Breast epithelium (tissue), 4 donors: Measurements from ENCODE around the gene ROPN1L. TPM values are rescaled to one million over a fixed set of nuclear protein-coding genes. Genes with fewer than 3 reads are reported as not detected.

ENCODE experiments used
- DNase-seq, 2 donors: peaks; one replicate each; pipeline ENCODE4 v3.0.0-alpha.2; 2019; ENCODE audit warnings: low spot score in 2 of 2
- H3K27ac ChIP-seq, 2 donors: fragments of 200-600 bp; sonication (generic) in 1 of 2; one replicate each; pipeline ENCODE4 v1.5.1; 2016 to 2019; ENCODE audit warnings: mild to moderate bottlenecking in 1 of 2
- H3K27me3 ChIP-seq, 2 donors: fragments of 200-600 bp; sonication (generic) in 1 of 2; one replicate each; pipeline versions ENCODE4 v1.5.1 to v1.6.0; 2017 to 2019; ENCODE audit warnings: control low read depth in 1 of 2, mild to moderate bottlenecking in 1 of 2
- H3K36me3 ChIP-seq: fragments of 200-600 bp; one replicate; pipeline ENCODE4 v1.5.1; 2019
- H3K4me1 ChIP-seq, 2 donors: fragments of 200-600 bp; sonication (generic); one replicate each; pipeline ENCODE4 v1.5.1; 2016 to 2019; ENCODE audit warnings: control low read depth in 1 of 2
- H3K4me3 ChIP-seq, 3 donors: fragments of 200-600 bp; sonication (generic); 1 replicate in 2 of 3; 2 replicates in 1 of 3; pipeline ENCODE4 v1.5.1; 2016 to 2019; ENCODE audit warnings: mild to moderate bottlenecking in 3 of 3, moderate library complexity in 2 of 3
- H3K9me3 ChIP-seq, 2 donors: fragments of 200-600 bp; sonication (generic) in 1 of 2; one replicate each; pipeline ENCODE4 v1.5.1; 2016 to 2019; ENCODE audit warnings: control low read depth in 1 of 2
- CTCF ChIP-seq, 3 donors: fragments of 450-650 bp; IDR thresholded peaks; one replicate each; pipeline ENCODE4 v1.5.1; 2016 to 2017; ENCODE audit warnings: antibody characterized with exemption in 3 of 3, mild to moderate bottlenecking in 3 of 3, moderate library complexity in 3 of 3
- POLR2A ChIP-seq: fragments of 450-650 bp; IDR thresholded peaks from one replicate; pipeline ENCODE4 v1.6.1; 2016; ENCODE audit warnings: antibody characterized with exemption, mild to moderate bottlenecking, moderate library complexity
- POLR2AphosphoS5 ChIP-seq, 3 donors: sonication (generic); formaldehyde crosslinking; IDR thresholded peaks; one replicate each; pipeline ENCODE4 v1.6.1; 2017; ENCODE audit warnings: antibody characterized with exemption in 3 of 3
- intact Hi-C: fragments of 100-400 bp; cut with DNase I; formaldehyde crosslinking; loops from one replicate; pipeline ENCODE4 v1.15.1; 2023; ENCODE audit warnings: low total_unique reads
- total RNA-seq, 3 donors: library from RNA; depleted of rRNA; stranded (reverse); fragments of >200 nt; gene quantifications; one replicate each; pipeline ENCODE4 v1.1.0, GENCODE V29; 2016

The ROPN1L gene
- total RNA-seq, 3 donors from 2014 or later, result 0.29 to 2.9 (median 0.48) TPM

- intact Hi-C loops, result no loop called here
- Histone ChIP-seq H3K4me1 (no peaks in the 10 kb centered on the region), H3K27ac (no peak overlapping the region), H3K27me3 (no peaks in the 10 kb centered on the region), H3K4me3 (no peak overlapping the region), H3K9me3 (no peaks in the 10 kb centered on the region), H3K36me3 (peaks cover 6% of the 10 kb centered on the region)
- no peak for DNase-seq
- TF ChIP-seq POLR2AphosphoS5 (IDR thresholded peaks at IDR 0.05), result no peak
- TF ChIP-seq CTCF (IDR thresholded peaks at IDR 0.05), result no peak
- no peak for TF ChIP-seq POLR2A
Measured at GRCh38 chr5:10420468-10420867, 21.2 kb upstream of the ROPN1L start.

GRCh38 chr5:10420932-10421331 lies 20.7 kb upstream of the ROPN1L start:
- H3K4me1 ChIP-seq, result no peaks in the 10 kb centered on the region
- no peaks in the 10 kb centered on the region for H3K27me3 ChIP-seq
- H3K36me3 ChIP-seq, result peaks cover 10% of the 10 kb centered on the region
- H3K4me3 ChIP-seq, result no peak overlapping the region
- intact Hi-C loops, result no loop called here
- no peak overlapping the region for H3K27ac ChIP-seq
- DNase-seq, result no peak
- TF ChIP-seq POLR2A (no peak), POLR2AphosphoS5 (IDR thresholded peaks at IDR 0.05) (no peak), CTCF (IDR thresholded peaks at IDR 0.05) (no peak)
- no peaks in the 10 kb centered on the region for H3K9me3 ChIP-seq

- TF ChIP-seq POLR2AphosphoS5 (IDR thresholded peaks at IDR 0.05) (no peak), CTCF (IDR thresholded peaks at IDR 0.05) (no peak), POLR2A (no peak)
- intact Hi-C loops, result no loop called here
- no peaks in the 10 kb centered on the region for H3K27me3 ChIP-seq
- no peaks in the 10 kb centered on the region for H3K9me3 ChIP-seq
- H3K36me3 ChIP-seq, result peaks cover 15% of the 10 kb centered on the region
- no peak overlapping the region for H3K27ac ChIP-seq
- H3K4me1 ChIP-seq, result no peaks in the 10 kb centered on the region
- no peak overlapping the region for H3K4me3 ChIP-seq
- DNase-seq, result no peak
Measured at GRCh38 chr5:10421896-10422691, 19.6 kb upstream of the ROPN1L start.

GRCh38 chr5:10423022-10423421 lies 18.7 kb upstream of the ROPN1L start:
- no peak overlapping the region for H3K27ac ChIP-seq
- H3K36me3 ChIP-seq, result peaks cover 15% of the 10 kb centered on the region
- H3K4me1 ChIP-seq, result no peaks in the 10 kb centered on the region
- DNase-seq, result no peak
- no peak for TF ChIP-seq CTCF (IDR thresholded peaks at IDR 0.05)
- TF ChIP-seq POLR2AphosphoS5 (IDR thresholded peaks at IDR 0.05), result no peak
- no peak for TF ChIP-seq POLR2A
- H3K9me3 ChIP-seq, result no peaks in the 10 kb centered on the region
- H3K27me3 ChIP-seq, result no peaks in the 10 kb centered on the region
- H3K4me3 ChIP-seq, result no peak overlapping the region
- intact Hi-C loops, result no loop called here

- DNase-seq, result no peak
- TF ChIP-seq POLR2AphosphoS5 (IDR thresholded peaks at IDR 0.05) (no peak), POLR2A (no peak), CTCF (IDR thresholded peaks at IDR 0.05) (no peak)
- no peak overlapping the region for H3K27ac ChIP-seq
- intact Hi-C loops, result no loop called here
- no peaks in the 10 kb centered on the region for H3K9me3 ChIP-seq
- no peaks in the 10 kb centered on the region for H3K4me1 ChIP-seq
- H3K4me3 ChIP-seq, result no peak overlapping the region
- peaks cover 15% of the 10 kb centered on the region for H3K36me3 ChIP-seq
- no peaks in the 10 kb centered on the region for H3K27me3 ChIP-seq
Measured at GRCh38 chr5:10424124-10424731, 17.5 kb upstream of the ROPN1L start.
